Effector memory CD4-positive, alpha-beta T cell (primary cell): Measurements from ENCODE around the gene CACNA1C.

ENCODE experiments used
- DNase-seq, 3 donors: peaks; one replicate each; pipeline ENCODE4 v3.0.0-alpha.2; 2020
- H3K27ac ChIP-seq: 2 replicates; pipeline ENCODE4 v1.7.0; 2013; ENCODE audit warnings: mild to moderate bottlenecking, low read length, moderate library complexity; ENCODE audit not compliant: insufficient read depth, poor library complexity, severe bottlenecking
- H3K27me3 ChIP-seq: replicated peaks from 2 replicates; pipeline ENCODE4 v1.7.0; 2013; ENCODE audit warnings: mild to moderate bottlenecking, low read length; ENCODE audit not compliant: insufficient read depth, control insufficient read depth, poor library complexity, severe bottlenecking
- H3K36me3 ChIP-seq: 2 replicates; pipeline ENCODE4 v1.7.0; 2013; ENCODE audit warnings: mild to moderate bottlenecking, low read length, moderate library complexity; ENCODE audit not compliant: control insufficient read depth, insufficient read depth
- H3K4me1 ChIP-seq: 2 replicates; pipeline ENCODE4 v1.7.0; 2013; ENCODE audit warnings: low read length, mild to moderate bottlenecking; ENCODE audit not compliant: control insufficient read depth, insufficient read depth, poor library complexity, severe bottlenecking
- H3K4me3 ChIP-seq: 2 replicates; pipeline ENCODE4 v1.7.0; 2013; ENCODE audit warnings: low read length, low read depth, mild to moderate bottlenecking; ENCODE audit not compliant: insufficient read depth, poor library complexity, severe bottlenecking
- H3K9me3 ChIP-seq: 2 replicates; pipeline ENCODE4 v1.7.0; 2013; ENCODE audit warnings: mild to moderate bottlenecking, low read length, moderate library complexity; ENCODE audit not compliant: control insufficient read depth

CACNA1C gene

GRCh38 chr12:2149091-2149490, 96.3 kb downstream of the CACNA1C start:
- Histone ChIP-seq H3K36me3 (no peaks in the 10 kb centered on the region), H3K4me3 (no peak overlapping the region), H3K4me1 (no peaks in the 10 kb centered on the region), H3K9me3 (no peaks in the 10 kb centered on the region), H3K27ac (no peak overlapping the region), H3K27me3 (no peaks in the 10 kb centered on the region)
- DNase-seq, result no peak

GRCh38 chr12:2150833-2151232, 98.0 kb downstream of the CACNA1C start:
- Histone ChIP-seq H3K4me1 (no peaks in the 10 kb centered on the region), H3K27ac (no peak overlapping the region), H3K4me3 (no peak overlapping the region), H3K36me3 (no peaks in the 10 kb centered on the region), H3K27me3 (no peaks in the 10 kb centered on the region), H3K9me3 (no peaks in the 10 kb centered on the region)
- no peak for DNase-seq

GRCh38 chr12:2151391-2151790, 98.6 kb downstream of the CACNA1C start:
- Histone ChIP-seq H3K4me1 (no peaks in the 10 kb centered on the region), H3K27me3 (no peaks in the 10 kb centered on the region), H3K27ac (no peak overlapping the region), H3K9me3 (no peaks in the 10 kb centered on the region), H3K36me3 (no peaks in the 10 kb centered on the region), H3K4me3 (no peak overlapping the region)
- no peak for DNase-seq

GRCh38 chr12:2152134-2152533, 99.3 kb downstream of the CACNA1C start:
- H3K27me3 ChIP-seq, result no peaks in the 10 kb centered on the region
- H3K9me3 ChIP-seq, result no peaks in the 10 kb centered on the region
- H3K36me3 ChIP-seq, result no peaks in the 10 kb centered on the region
- H3K27ac ChIP-seq, result no peak overlapping the region
- no peaks in the 10 kb centered on the region for H3K4me1 ChIP-seq
- DNase-seq, result no peak
- H3K4me3 ChIP-seq, result no peak overlapping the region

GRCh38 chr12:2154050-2154449, 101.3 kb downstream of the CACNA1C start:
- no peak for DNase-seq
- Histone ChIP-seq H3K4me1 (no peaks in the 10 kb centered on the region), H3K36me3 (no peaks in the 10 kb centered on the region), H3K4me3 (no peak overlapping the region), H3K9me3 (no peaks in the 10 kb centered on the region), H3K27ac (no peak overlapping the region), H3K27me3 (no peaks in the 10 kb centered on the region)

- Histone ChIP-seq H3K9me3 (no peaks in the 10 kb centered on the region), H3K36me3 (no peaks in the 10 kb centered on the region), H3K27me3 (no peaks in the 10 kb centered on the region), H3K4me3 (no peak overlapping the region), H3K27ac (no peak overlapping the region), H3K4me1 (no peaks in the 10 kb centered on the region)
- DNase-seq, result no peak
These were observed 101.7 kb downstream of the CACNA1C start for GRCh38 chr12:2154521-2154920.

GRCh38 chr12:2156333-2156732, 103.5 kb downstream of the CACNA1C start:
- DNase-seq, result no peak
- Histone ChIP-seq H3K9me3 (no peaks in the 10 kb centered on the region), H3K4me3 (no peak overlapping the region), H3K4me1 (no peaks in the 10 kb centered on the region), H3K36me3 (no peaks in the 10 kb centered on the region), H3K27ac (no peak overlapping the region), H3K27me3 (no peaks in the 10 kb centered on the region)

- H3K36me3 ChIP-seq, result no peaks in the 10 kb centered on the region
- DNase-seq, result no peak
- no peaks in the 10 kb centered on the region for H3K4me1 ChIP-seq
- H3K9me3 ChIP-seq, result no peaks in the 10 kb centered on the region
- H3K4me3 ChIP-seq, result no peak overlapping the region
- no peaks in the 10 kb centered on the region for H3K27me3 ChIP-seq
- no peak overlapping the region for H3K27ac ChIP-seq
These were observed 107.3 kb downstream of the CACNA1C start for GRCh38 chr12:2160043-2160442.

- Histone ChIP-seq H3K27ac (no peak overlapping the region), H3K4me1 (no peaks in the 10 kb centered on the region), H3K9me3 (peaks cover 1% of the 10 kb centered on the region)
These were observed 108.7 kb downstream of the CACNA1C start for GRCh38 chr12:2161473-2161872.

GRCh38 chr12:2163177-2163941, 110.6 kb downstream of the CACNA1C start:
- H3K4me3 ChIP-seq, result no peak overlapping the region
- no peaks in the 10 kb centered on the region for H3K27me3 ChIP-seq
- peaks cover 15% of the 10 kb centered on the region for H3K9me3 ChIP-seq
- H3K36me3 ChIP-seq, result no peaks in the 10 kb centered on the region
- H3K27ac ChIP-seq, result no peak overlapping the region
- no peaks in the 10 kb centered on the region for H3K4me1 ChIP-seq
- no peak for DNase-seq

More at GRCh38 chr12:2161473-2161872, 108.7 kb downstream of the CACNA1C start:
- Histone ChIP-seq H3K4me3 (no peak overlapping the region), H3K27me3 (no peaks in the 10 kb centered on the region), H3K36me3 (no peaks in the 10 kb centered on the region)
- no peak for DNase-seq
